Fibroblast of lung (primary cell): Measurements from ENCODE around the gene SLC34A2. TPM values are rescaled to one million over a fixed set of nuclear protein-coding genes. Genes with fewer than 3 reads are reported as not detected.
A peak's percentile ranks its signal among the peaks of the same experiment; 100 is the strongest.

Experiments used
- DNase-seq, 2 donors: peaks; one replicate each; pipeline versions ENCODE4 v3.0.0 to v3.0.0-alpha.2; 2010; ENCODE audit warnings: low read depth in 2 of 2
- H2AFZ ChIP-seq: 2 replicates; pipeline ENCODE4 v1.5.1; 2012; ENCODE audit warnings: low read length, control low read depth, inconsistent platforms
- H3K27ac ChIP-seq: 2 replicates; pipeline ENCODE4 v1.5.1; 2011; ENCODE audit warnings: low read length, control low read depth; ENCODE audit not compliant: insufficient read depth
- H3K27me3 ChIP-seq: 2 replicates; pipeline ENCODE4 v1.5.1; 2011; ENCODE audit warnings: mild to moderate bottlenecking, low read length; ENCODE audit not compliant: control insufficient read depth, insufficient read depth
- H3K36me3 ChIP-seq: 2 replicates; pipeline ENCODE4 v1.5.1; 2011; ENCODE audit warnings: low read length; ENCODE audit not compliant: control insufficient read depth, insufficient read depth
- H3K4me1 ChIP-seq: 2 replicates; pipeline ENCODE4 v1.5.1; 2011; ENCODE audit warnings: low read length; ENCODE audit not compliant: control insufficient read depth, insufficient read depth; ENCODE audit errors: extremely low read depth
- H3K4me2 ChIP-seq: 2 replicates; pipeline ENCODE4 v1.5.1; 2011; ENCODE audit warnings: low read length, control low read depth; ENCODE audit not compliant: insufficient read depth; ENCODE audit errors: extremely low read depth
- H3K4me3 ChIP-seq, 4 experiments: fragments of 200-600 bp in 1 of 4; sonication (generic) in 1 of 4; replicated peaks in 1 of 4; 2 replicates each; pipeline ENCODE4 v1.5.1; 2011 to 2016; ENCODE audit warnings: low read length in 4 of 4, low read depth in 3 of 4, mild to moderate bottlenecking in 3 of 4, control low read depth in 2 of 4, inconsistent platforms in 1 of 4, mixed read lengths in 1 of 4; ENCODE audit not compliant: insufficient read depth in 1 of 4; ENCODE audit errors: control extremely low read depth in 1 of 4
- H3K79me2 ChIP-seq: 2 replicates; pipeline ENCODE4 v1.5.1; 2012; ENCODE audit warnings: mild to moderate bottlenecking, low read length, inconsistent platforms; ENCODE audit not compliant: control insufficient read depth, insufficient read depth
- H3K9ac ChIP-seq: 2 replicates; pipeline ENCODE4 v1.5.1; 2011; ENCODE audit warnings: mild to moderate bottlenecking, low read length, control low read depth; ENCODE audit not compliant: insufficient read depth
- H3K9me3 ChIP-seq: 2 replicates; pipeline ENCODE4 v1.5.1; 2012; ENCODE audit warnings: low read depth, low read length; ENCODE audit not compliant: control insufficient read depth, insufficient read depth
- H4K20me1 ChIP-seq: 2 replicates; pipeline ENCODE4 v1.5.1; 2011; ENCODE audit warnings: low read length; ENCODE audit not compliant: control insufficient read depth, insufficient read depth; ENCODE audit errors: extremely low read depth
- EZH2 ChIP-seq: IDR thresholded peaks from 2 replicates; pipeline ENCODE4 v1.5.1; 2012; ENCODE audit warnings: low read length, control low read depth, mild to moderate bottlenecking; ENCODE audit errors: missing control alignments
- polyA plus RNA-seq, 2 donors: library from polyadenylated mRNA; depleted of rRNA in 1 of 2; stranded (reverse) in 1 of 2; unstranded in 1 of 2; fragments of >200 nt; gene quantifications; 2 replicates each; pipeline ENCODE4 v1.2.1, GENCODE V29; 2011 to 2012; ENCODE audit warnings: missing spikeins in 1 of 2
- total RNA-seq: library from RNA; depleted of rRNA; stranded (reverse); fragments of >200 nt; gene quantifications from 2 replicates; pipeline ENCODE4 v1.2.1, GENCODE V29; 2014
- TF ChIP-seq, protein P1 (sequence below), 2 donors: IDR thresholded peaks in 1 of 2; conservative IDR thresholded peaks in 1 of 2; 1 replicate in 1 of 2; 2 replicates in 1 of 2; pipeline ENCODE4 v1.5.1; 2011 to 2012; ENCODE audit warnings: low read length in 2 of 2, control low read depth in 1 of 2, inconsistent platforms in 1 of 2, low read depth in 1 of 2, mild to moderate bottlenecking in 1 of 2

Gene SLC34A2
- total and polyA plus RNA-seq, 2 donors (not counting 1 experiment from before 2014, with no cell fraction given), result not detected

DNA sequence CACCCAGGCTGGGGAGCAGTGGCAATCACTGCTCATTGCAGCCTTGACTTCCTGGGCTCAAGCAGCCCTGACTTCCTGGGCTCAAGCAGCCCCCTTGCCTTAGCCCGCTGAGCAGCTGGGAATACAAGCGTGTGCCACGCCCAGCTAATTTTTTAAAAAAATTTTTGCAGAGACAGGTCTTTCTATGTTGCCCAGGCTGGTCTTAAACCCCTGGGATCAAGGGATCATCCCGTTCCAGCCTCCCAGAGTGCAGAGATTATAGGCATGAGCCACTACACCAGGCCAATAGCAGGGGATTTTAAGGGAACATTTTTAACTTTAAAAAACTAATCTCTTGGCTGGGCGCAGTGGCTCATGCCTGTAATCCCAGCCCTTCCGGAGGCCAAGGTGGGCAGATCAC lies 5.3 kb upstream of the SLC34A2 start:
- Histone ChIP-seq H3K27me3 (peaks cover 10% of the 10 kb centered on the region), H3K4me2 (no peak overlapping the region)
- no peak for DNase-seq

DNA sequence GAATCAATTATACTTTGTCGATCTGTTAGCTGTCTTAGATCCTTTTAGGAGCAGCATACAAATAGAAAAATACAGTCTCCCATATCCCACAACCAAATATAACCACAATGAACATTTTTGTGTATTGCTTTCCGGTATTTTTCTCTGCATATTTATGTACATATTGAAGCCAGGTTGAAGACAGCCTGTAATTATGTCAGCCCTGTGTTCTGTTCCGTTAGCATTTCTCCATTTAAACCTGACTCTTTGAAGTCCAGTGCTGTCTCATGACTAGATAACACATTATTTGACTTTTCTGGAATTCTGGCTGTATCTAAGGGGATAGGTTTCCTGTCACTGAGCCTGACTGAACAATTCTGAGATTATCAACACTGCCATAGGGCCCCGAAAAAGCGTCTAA lies 4.0 kb upstream of the SLC34A2 start:
- H3K36me3 ChIP-seq, result no peaks in the 10 kb centered on the region
- H2AFZ ChIP-seq, result no peak overlapping the region
- H3K4me3 ChIP-seq, result no peak overlapping the region
- H3K27ac ChIP-seq, result no peak overlapping the region
- peaks cover 21% of the 10 kb centered on the region for H3K27me3 ChIP-seq
- no peaks in the 10 kb centered on the region for H3K4me1 ChIP-seq
- no peak for DNase-seq
- no peak overlapping the region for H3K9ac ChIP-seq
- no peaks in the 10 kb centered on the region for H4K20me1 ChIP-seq
- no peaks in the 10 kb centered on the region for H3K9me3 ChIP-seq
- no peak overlapping the region for H3K4me2 ChIP-seq
- no peaks in the 10 kb centered on the region for H3K79me2 ChIP-seq
- no peak for TF ChIP-seq EZH2
- TF ChIP-seq, protein P1, sequence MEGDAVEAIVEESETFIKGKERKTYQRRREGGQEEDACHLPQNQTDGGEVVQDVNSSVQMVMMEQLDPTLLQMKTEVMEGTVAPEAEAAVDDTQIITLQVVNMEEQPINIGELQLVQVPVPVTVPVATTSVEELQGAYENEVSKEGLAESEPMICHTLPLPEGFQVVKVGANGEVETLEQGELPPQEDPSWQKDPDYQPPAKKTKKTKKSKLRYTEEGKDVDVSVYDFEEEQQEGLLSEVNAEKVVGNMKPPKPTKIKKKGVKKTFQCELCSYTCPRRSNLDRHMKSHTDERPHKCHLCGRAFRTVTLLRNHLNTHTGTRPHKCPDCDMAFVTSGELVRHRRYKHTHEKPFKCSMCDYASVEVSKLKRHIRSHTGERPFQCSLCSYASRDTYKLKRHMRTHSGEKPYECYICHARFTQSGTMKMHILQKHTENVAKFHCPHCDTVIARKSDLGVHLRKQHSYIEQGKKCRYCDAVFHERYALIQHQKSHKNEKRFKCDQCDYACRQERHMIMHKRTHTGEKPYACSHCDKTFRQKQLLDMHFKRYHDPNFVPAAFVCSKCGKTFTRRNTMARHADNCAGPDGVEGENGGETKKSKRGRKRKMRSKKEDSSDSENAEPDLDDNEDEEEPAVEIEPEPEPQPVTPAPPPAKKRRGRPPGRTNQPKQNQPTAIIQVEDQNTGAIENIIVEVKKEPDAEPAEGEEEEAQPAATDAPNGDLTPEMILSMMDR (conservative IDR thresholded peaks at IDR 0.05 in 1 of 2, IDR thresholded peaks at IDR 0.05 in 1 of 2; ENCODE audit: low read depth in 1 of 2, low read length in 2 of 2), result no peak

More for the DNA sequence above, 5.3 kb upstream of the SLC34A2 start:
- Histone ChIP-seq H3K36me3 (no peaks in the 10 kb centered on the region), H3K79me2 (no peaks in the 10 kb centered on the region), H3K4me1 (no peaks in the 10 kb centered on the region), H4K20me1 (no peaks in the 10 kb centered on the region), H3K4me3 (no peak overlapping the region), H3K9ac (no peak overlapping the region), H2AFZ (no peak overlapping the region), H3K9me3 (no peaks in the 10 kb centered on the region), H3K27ac (no peak overlapping the region)
- no peak for TF ChIP-seq EZH2
- TF ChIP-seq, protein P1 (conservative IDR thresholded peaks at IDR 0.05 in 1 of 2, IDR thresholded peaks at IDR 0.05 in 1 of 2; ENCODE audit: low read depth in 1 of 2, low read length in 2 of 2), result no peak

DNA sequence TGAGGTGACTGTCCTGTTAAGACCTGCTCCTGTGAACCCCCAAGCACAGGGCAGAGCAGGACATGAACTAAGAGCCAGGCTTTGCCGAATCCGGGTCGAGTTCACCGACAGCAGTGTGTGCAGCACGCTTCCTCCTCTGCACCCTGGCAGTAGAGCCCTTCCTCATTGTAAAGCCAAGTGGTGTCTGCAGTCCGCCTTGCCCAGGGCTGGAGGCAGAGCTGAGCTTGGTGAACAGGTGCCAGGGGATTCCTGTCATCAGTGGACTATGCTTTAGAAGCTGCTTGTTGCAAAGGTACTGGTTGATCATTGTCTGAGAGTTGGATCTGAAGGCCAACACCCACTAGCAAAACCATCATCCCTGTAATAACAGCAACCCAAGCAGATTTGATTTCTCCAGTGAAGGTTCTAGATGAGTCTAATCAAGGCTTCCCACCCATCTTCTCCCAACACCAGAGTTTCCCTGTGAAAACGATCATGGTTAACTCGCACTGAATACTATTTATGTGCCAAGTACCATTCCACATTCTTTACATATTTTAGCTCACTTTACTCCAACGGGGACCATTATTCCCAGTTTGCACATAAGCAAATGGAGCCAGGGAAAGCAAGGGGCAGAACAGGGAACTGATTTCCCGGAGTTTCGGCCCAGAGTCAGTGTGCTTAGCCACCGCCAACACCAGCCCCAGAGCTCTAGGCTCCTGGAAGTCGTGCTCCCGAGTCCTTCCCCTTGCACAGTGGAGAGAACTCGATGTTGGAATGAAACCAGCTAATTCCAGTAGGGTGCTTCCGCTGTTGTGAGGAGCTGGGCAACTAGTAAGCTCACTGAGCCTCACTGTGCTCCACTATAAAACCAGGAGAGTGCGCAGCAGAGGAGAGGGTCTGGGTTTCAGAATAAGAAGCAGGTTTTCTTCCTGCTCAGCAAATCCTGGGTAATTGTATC lies 1.4 kb upstream of the SLC34A2 start:
- H2AFZ ChIP-seq, result no peak overlapping the region
- no peak overlapping the region for H3K27ac ChIP-seq
- H3K79me2 ChIP-seq, result no peaks in the 10 kb centered on the region
- peaks cover 21% of the 10 kb centered on the region for H3K27me3 ChIP-seq
- no peaks in the 10 kb centered on the region for H3K36me3 ChIP-seq
- H3K9me3 ChIP-seq, result no peaks in the 10 kb centered on the region
- H4K20me1 ChIP-seq, result no peaks in the 10 kb centered on the region
- DNase-seq, result peak in 1 of 2 donors; percentile 36
- no peak overlapping the region for H3K4me3 ChIP-seq
- no peak overlapping the region for H3K9ac ChIP-seq
- TF ChIP-seq, protein P1 (conservative IDR thresholded peaks at IDR 0.05 in 1 of 2, IDR thresholded peaks at IDR 0.05 in 1 of 2; ENCODE audit: low read depth in 1 of 2, low read length in 2 of 2), result no peak
- TF ChIP-seq EZH2, result no peak
- H3K4me2 ChIP-seq, result no peak overlapping the region
- H3K4me1 ChIP-seq, result no peaks in the 10 kb centered on the region
